DOHH2 (cell line): ENCODE data around the gene VAV2.

ENCODE experiments used
- H3F3A ChIP-seq: fragments of 200-600 bp; sonication (generic), shearing (Covaris generic); 2 replicates; pipeline ENCODE4 v1.6.0; 2016; ENCODE audit warnings: antibody characterized with exemption, mild to moderate bottlenecking; ENCODE audit not compliant: control insufficient read depth, insufficient read depth
- H3K27ac ChIP-seq: fragments of 200-600 bp; sonication (generic); 2 replicates; pipeline ENCODE4 v1.5.1; 2014; ENCODE audit warnings: low read depth, mild to moderate bottlenecking, low read length, moderate library complexity
- H3K27me3 ChIP-seq: fragments of 200-600 bp; sonication (generic); 2 replicates; pipeline ENCODE4 v1.6.1; 2014; ENCODE audit warnings: mild to moderate bottlenecking, low read length, mixed read lengths; ENCODE audit not compliant: control insufficient read depth
- H3K36me3 ChIP-seq: fragments of 200-600 bp; sonication (generic); 2 replicates; pipeline ENCODE4 v1.6.1; 2014; ENCODE audit warnings: mild to moderate bottlenecking, low read length, moderate library complexity, mixed read lengths; ENCODE audit not compliant: control insufficient read depth
- H3K4me1 ChIP-seq: fragments of 200-600 bp; sonication (generic); 2 replicates; pipeline ENCODE4 v1.6.1; 2014; ENCODE audit warnings: mild to moderate bottlenecking, low read length, mixed read lengths; ENCODE audit not compliant: control insufficient read depth
- H3K4me2 ChIP-seq: fragments of 200-600 bp; sonication (generic); 2 replicates; pipeline ENCODE4 v1.6.0; 2014; ENCODE audit warnings: mild to moderate bottlenecking, low read length, moderate library complexity
- H3K4me3 ChIP-seq: fragments of 200-600 bp; sonication (generic); 2 replicates; pipeline ENCODE4 v1.5.1; 2014; ENCODE audit warnings: mild to moderate bottlenecking, low read length, mixed read lengths
- H3K79me2 ChIP-seq: fragments of 200-600 bp; sonication (generic); 2 replicates; pipeline ENCODE4 v1.6.1; 2014; ENCODE audit warnings: mild to moderate bottlenecking, low read length, mixed read lengths; ENCODE audit not compliant: control insufficient read depth
- H3K9me2 ChIP-seq: fragments of 200-600 bp; sonication (generic); replicated peaks from 2 replicates; pipeline ENCODE4 v1.6.1; 2014; ENCODE audit warnings: mild to moderate bottlenecking, low read length, mixed read lengths; ENCODE audit not compliant: control insufficient read depth
- H3K9me3 ChIP-seq: fragments of 200-600 bp; sonication (generic); 2 replicates; pipeline ENCODE4 v1.6.1; 2014; ENCODE audit warnings: antibody characterized with exemption, low read length, mixed read lengths; ENCODE audit not compliant: control insufficient read depth, insufficient read depth
- H4K20me1 ChIP-seq: fragments of 200-600 bp; sonication (generic); 2 replicates; pipeline ENCODE4 v1.6.0; 2014; ENCODE audit warnings: low read depth, mild to moderate bottlenecking, antibody characterized with exemption, low read length, moderate library complexity; ENCODE audit not compliant: control insufficient read depth, insufficient read depth
- CTCF ChIP-seq: fragments of 200-600 bp; sonication (generic); IDR thresholded peaks from one replicate; pipeline ENCODE4 v1.5.1; 2014; ENCODE audit warnings: antibody characterized with exemption, mild to moderate bottlenecking, low read depth, low read length; ENCODE audit not compliant: poor library complexity, severe bottlenecking
- EZH2phosphoT487 ChIP-seq: fragments of 200-600 bp; sonication (generic); IDR thresholded peaks from 2 replicates; pipeline ENCODE4 v1.6.1; 2017; ENCODE audit warnings: borderline replicate concordance, mild to moderate bottlenecking, antibody characterized with exemption, low read length, moderate library complexity, mixed read lengths

Gene VAV2

DNA sequence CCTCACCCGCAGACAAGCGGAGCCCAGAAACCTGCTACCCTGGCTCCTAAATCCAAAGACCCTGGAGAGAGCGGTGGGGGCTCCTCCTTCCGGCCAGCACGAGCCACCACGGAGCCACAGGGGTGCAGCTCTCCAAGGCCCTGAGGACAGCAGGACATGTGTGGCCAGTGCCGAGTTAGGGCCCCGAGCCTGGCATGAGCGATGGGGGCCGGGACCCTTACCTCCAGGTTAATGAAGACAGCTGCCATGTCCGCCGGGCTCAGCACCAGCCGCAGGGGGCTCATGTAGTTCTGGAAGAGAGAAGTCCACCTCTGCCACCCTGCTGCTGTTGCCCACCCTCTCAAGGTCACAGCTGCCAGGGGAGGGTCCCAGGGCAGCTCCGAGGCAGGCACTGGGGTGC, 185.1 kb downstream of the VAV2 start:
- no peak overlapping the region for H3K4me3 ChIP-seq
- no peak overlapping the region for H3K4me2 ChIP-seq
- H3F3A ChIP-seq, result no peaks in the 10 kb centered on the region
- TF ChIP-seq EZH2phosphoT487 (no peak), CTCF (no peak)
- no peaks in the 10 kb centered on the region for H3K9me2 ChIP-seq
- no peaks in the 10 kb centered on the region for H3K79me2 ChIP-seq
- no peaks in the 10 kb centered on the region for H3K4me1 ChIP-seq
- no peaks in the 10 kb centered on the region for H4K20me1 ChIP-seq
- no peaks in the 10 kb centered on the region for H3K9me3 ChIP-seq
- no peaks in the 10 kb centered on the region for H3K27me3 ChIP-seq
- no peak overlapping the region for H3K27ac ChIP-seq
- H3K36me3 ChIP-seq, result no peaks in the 10 kb centered on the region

GRCh38 chr9:133806623-133807010, 185.5 kb downstream of the VAV2 start:
- Histone ChIP-seq H4K20me1 (no peaks in the 10 kb centered on the region), H3K36me3 (no peaks in the 10 kb centered on the region), H3K4me3 (no peak overlapping the region), H3K4me2 (no peak overlapping the region), H3K9me3 (no peaks in the 10 kb centered on the region), H3K27me3 (no peaks in the 10 kb centered on the region), H3K4me1 (no peaks in the 10 kb centered on the region), H3K79me2 (no peaks in the 10 kb centered on the region), H3K9me2 (no peaks in the 10 kb centered on the region), H3F3A (no peaks in the 10 kb centered on the region), H3K27ac (no peak overlapping the region)
- TF ChIP-seq EZH2phosphoT487 (no peak), CTCF (no peak)

DNA sequence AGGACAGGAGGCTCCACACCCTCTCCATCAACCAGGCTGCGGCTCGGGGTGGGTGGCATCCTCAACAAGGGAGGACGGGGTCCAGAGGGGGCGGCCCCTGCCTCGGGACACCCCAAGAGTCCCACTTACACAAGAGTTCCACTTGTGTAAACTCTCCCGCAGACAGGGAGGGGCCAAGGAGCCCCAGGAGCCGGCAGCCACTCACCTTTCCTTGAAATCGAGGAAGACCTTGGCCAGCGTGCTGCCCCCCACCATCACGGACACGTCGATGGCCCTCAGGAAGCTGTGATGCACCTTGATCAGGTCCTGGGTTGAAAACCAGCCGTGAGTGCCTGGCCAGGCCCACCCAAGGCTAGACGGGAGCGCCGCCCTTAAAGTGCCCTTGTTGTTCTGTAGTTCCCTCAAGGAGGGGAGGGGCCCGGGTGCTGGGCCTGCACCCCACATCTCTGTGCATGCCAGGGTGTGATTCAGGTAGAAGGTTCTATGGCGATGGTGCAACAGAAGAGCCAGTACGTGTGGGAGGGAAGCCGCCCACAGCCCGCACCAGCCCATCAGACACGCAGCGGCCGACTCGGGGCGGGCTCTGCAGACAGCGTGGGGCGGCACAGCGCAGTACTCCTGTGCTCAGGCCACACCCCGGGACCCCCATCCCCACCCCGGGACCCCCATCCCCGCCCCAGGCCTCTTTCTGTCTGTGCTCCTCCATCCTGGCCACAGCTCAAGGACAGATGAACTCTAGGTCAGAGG, 186.1 kb downstream of the VAV2 start:
- Histone ChIP-seq H3K9me3 (no peaks in the 10 kb centered on the region), H3K27me3 (no peaks in the 10 kb centered on the region), H4K20me1 (no peaks in the 10 kb centered on the region), H3K4me3 (no peak overlapping the region), H3K36me3 (no peaks in the 10 kb centered on the region), H3K4me2 (no peak overlapping the region), H3K79me2 (no peaks in the 10 kb centered on the region), H3K27ac (no peak overlapping the region), H3K9me2 (no peaks in the 10 kb centered on the region), H3F3A (no peaks in the 10 kb centered on the region), H3K4me1 (no peaks in the 10 kb centered on the region)
- TF ChIP-seq CTCF (no peak), EZH2phosphoT487 (no peak)
